H1 (cell line): ENCODE results near the gene HMGB3. TPM values are rescaled to one million over a fixed set of nuclear protein-coding genes. Genes with fewer than 3 reads are reported as not detected.

Source experiments
- CBX5 ChIP-seq: fragments of 300-800, 300-1000 bp; sonication (generic); IDR thresholded peaks from 2 replicates; pipeline ENCODE4 v1.7.1; 2016; ENCODE audit warnings: antibody characterized with exemption, low read length, low read depth
- CEBPB ChIP-seq: IDR thresholded peaks from 2 replicates; pipeline ENCODE4 v1.6.1; 2012; ENCODE audit warnings: low read depth, low read length
- CHD2 ChIP-seq: IDR thresholded peaks from 2 replicates; pipeline ENCODE4 v1.6.1; 2012; ENCODE audit warnings: low read length, improper control_type of control experiment
- CTCF ChIP-seq, 3 experiments: IDR thresholded peaks; 1 replicate in 2 of 3; 2 replicates in 1 of 3; pipeline versions ENCODE4 v1.5.1 to v1.6.1; 2011; ENCODE audit warnings: low read length in 3 of 3, mild to moderate bottlenecking in 3 of 3, inconsistent platforms in 2 of 3, low read depth in 1 of 3, moderate library complexity in 1 of 3; ENCODE audit not compliant: insufficient read depth in 1 of 3; ENCODE audit errors: control extremely low read depth in 1 of 3
- JUN ChIP-seq: IDR thresholded peaks from 2 replicates; pipeline ENCODE4 v1.6.1; 2011; ENCODE audit warnings: low read depth, mild to moderate bottlenecking, improper control_type of control experiment, low read length
- MAFK ChIP-seq: IDR thresholded peaks from 2 replicates; pipeline ENCODE4 v1.6.1; 2012; ENCODE audit warnings: low read depth, mild to moderate bottlenecking, improper control_type of control experiment, low read length
- SIRT6 ChIP-seq: IDR thresholded peaks from one replicate; pipeline ENCODE4 v1.7.1; 2012; ENCODE audit warnings: low read length, inconsistent platforms
- polyA plus RNA-seq, 7 experiments: library from polyadenylated mRNA; depleted of rRNA in 3 of 7; stranded (reverse) in 5 of 7; unstranded in 2 of 7; fragments of >200 nt in 5 of 7; fragments of 200-250 nt in 2 of 7; gene quantifications; 1 replicate in 5 of 7; 2 replicates in 1 of 7; 4 replicates in 1 of 7; pipeline versions ENCODE4 v1.2.1 to v1.2.3, GENCODE V29; 2011 to 2013; ENCODE audit warnings: missing spikeins in 2 of 7, mixed read lengths in 2 of 7
- total RNA-seq: library from RNA; stranded (reverse); fragmentation: NEBNext Ultra II Directional; extraction: Animal tissue kit (Norgen Biotek cat#: 25700); gene quantifications from 2 replicates; pipeline ENCODE4 v1.2.1, GENCODE V29; 2021
- TF ChIP-seq, protein P1 (sequence below): fragments of 300-600 bp; sonication (generic); IDR thresholded peaks from 2 replicates; pipeline ENCODE4 v1.7.1; 2012; ENCODE audit warnings: low read length, moderate library complexity, mild to moderate bottlenecking, inconsistent platforms; ENCODE audit not compliant: insufficient replicate concordance

The HMGB3 gene
- total and polyA plus RNA-seq, 2 of the 8 experiments (the other 6 are each of a cell fraction or from before 2014, with no cell fraction given): 55.8 to 346 TPM

DNA sequence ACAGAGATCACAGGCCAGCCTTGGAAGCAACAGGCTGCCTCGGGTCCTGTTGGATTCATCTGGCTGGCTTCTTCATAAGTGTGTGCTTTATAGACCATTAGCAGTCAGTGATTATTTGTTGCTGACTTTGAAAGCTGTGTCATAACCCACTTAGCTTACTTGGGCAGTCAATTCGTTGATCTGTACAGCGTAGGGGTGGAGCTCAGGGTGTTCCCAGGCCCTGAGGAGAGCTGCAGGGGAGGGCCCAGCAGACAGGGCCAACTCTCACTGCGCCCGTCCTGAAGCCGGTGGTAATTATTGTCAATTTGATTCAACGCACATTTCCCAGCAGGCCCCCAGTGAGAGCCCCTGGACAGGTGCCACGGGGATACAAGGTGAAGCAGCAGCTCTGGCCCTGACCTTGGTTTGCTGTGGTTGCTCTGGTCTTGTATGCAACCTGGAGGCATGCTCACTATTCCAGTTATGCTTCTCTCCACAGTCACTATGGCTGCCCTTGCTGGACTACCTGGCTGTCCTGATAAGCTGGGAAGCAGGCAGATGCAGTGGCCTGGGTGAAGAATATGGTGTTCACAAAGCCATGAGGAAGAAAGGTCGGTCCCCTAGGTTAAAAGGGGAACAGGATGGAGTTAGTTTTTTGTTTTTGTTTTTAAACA is 40.1 kb upstream of the HMGB3 start (continued):
- TF ChIP-seq JUN (no peak), CTCF (IDR thresholded peaks at IDR 0.05; ENCODE audit: control extremely low read depth in 1 of 3, insufficient read depth in 1 of 3, low read depth in 1 of 3, low read length in 3 of 3) (no peak), MAFK (no peak), SIRT6 (no peak), CHD2 (no peak), CBX5 (no peak), CEBPB (no peak)
- TF ChIP-seq, protein P1, sequence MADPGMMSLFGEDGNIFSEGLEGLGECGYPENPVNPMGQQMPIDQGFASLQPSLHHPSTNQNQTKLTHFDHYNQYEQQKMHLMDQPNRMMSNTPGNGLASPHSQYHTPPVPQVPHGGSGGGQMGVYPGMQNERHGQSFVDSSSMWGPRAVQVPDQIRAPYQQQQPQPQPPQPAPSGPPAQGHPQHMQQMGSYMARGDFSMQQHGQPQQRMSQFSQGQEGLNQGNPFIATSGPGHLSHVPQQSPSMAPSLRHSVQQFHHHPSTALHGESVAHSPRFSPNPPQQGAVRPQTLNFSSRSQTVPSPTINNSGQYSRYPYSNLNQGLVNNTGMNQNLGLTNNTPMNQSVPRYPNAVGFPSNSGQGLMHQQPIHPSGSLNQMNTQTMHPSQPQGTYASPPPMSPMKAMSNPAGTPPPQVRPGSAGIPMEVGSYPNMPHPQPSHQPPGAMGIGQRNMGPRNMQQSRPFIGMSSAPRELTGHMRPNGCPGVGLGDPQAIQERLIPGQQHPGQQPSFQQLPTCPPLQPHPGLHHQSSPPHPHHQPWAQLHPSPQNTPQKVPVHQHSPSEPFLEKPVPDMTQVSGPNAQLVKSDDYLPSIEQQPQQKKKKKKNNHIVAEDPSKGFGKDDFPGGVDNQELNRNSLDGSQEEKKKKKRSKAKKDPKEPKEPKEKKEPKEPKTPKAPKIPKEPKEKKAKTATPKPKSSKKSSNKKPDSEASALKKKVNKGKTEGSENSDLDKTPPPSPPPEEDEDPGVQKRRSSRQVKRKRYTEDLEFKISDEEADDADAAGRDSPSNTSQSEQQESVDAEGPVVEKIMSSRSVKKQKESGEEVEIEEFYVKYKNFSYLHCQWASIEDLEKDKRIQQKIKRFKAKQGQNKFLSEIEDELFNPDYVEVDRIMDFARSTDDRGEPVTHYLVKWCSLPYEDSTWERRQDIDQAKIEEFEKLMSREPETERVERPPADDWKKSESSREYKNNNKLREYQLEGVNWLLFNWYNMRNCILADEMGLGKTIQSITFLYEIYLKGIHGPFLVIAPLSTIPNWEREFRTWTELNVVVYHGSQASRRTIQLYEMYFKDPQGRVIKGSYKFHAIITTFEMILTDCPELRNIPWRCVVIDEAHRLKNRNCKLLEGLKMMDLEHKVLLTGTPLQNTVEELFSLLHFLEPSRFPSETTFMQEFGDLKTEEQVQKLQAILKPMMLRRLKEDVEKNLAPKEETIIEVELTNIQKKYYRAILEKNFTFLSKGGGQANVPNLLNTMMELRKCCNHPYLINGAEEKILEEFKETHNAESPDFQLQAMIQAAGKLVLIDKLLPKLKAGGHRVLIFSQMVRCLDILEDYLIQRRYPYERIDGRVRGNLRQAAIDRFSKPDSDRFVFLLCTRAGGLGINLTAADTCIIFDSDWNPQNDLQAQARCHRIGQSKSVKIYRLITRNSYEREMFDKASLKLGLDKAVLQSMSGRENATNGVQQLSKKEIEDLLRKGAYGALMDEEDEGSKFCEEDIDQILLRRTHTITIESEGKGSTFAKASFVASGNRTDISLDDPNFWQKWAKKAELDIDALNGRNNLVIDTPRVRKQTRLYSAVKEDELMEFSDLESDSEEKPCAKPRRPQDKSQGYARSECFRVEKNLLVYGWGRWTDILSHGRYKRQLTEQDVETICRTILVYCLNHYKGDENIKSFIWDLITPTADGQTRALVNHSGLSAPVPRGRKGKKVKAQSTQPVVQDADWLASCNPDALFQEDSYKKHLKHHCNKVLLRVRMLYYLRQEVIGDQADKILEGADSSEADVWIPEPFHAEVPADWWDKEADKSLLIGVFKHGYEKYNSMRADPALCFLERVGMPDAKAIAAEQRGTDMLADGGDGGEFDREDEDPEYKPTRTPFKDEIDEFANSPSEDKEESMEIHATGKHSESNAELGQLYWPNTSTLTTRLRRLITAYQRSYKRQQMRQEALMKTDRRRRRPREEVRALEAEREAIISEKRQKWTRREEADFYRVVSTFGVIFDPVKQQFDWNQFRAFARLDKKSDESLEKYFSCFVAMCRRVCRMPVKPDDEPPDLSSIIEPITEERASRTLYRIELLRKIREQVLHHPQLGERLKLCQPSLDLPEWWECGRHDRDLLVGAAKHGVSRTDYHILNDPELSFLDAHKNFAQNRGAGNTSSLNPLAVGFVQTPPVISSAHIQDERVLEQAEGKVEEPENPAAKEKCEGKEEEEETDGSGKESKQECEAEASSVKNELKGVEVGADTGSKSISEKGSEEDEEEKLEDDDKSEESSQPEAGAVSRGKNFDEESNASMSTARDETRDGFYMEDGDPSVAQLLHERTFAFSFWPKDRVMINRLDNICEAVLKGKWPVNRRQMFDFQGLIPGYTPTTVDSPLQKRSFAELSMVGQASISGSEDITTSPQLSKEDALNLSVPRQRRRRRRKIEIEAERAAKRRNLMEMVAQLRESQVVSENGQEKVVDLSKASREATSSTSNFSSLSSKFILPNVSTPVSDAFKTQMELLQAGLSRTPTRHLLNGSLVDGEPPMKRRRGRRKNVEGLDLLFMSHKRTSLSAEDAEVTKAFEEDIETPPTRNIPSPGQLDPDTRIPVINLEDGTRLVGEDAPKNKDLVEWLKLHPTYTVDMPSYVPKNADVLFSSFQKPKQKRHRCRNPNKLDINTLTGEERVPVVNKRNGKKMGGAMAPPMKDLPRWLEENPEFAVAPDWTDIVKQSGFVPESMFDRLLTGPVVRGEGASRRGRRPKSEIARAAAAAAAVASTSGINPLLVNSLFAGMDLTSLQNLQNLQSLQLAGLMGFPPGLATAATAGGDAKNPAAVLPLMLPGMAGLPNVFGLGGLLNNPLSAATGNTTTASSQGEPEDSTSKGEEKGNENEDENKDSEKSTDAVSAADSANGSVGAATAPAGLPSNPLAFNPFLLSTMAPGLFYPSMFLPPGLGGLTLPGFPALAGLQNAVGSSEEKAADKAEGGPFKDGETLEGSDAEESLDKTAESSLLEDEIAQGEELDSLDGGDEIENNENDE: no peak
